Stimulated activated CD4-positive, alpha-beta T cell treated with anti-CD3 and anti-CD28 coated beads, Interleukin-4, amount 100 ng/mL, for 24 hours (primary cell): Measurements from ENCODE around the gene PARP6.
A peak's percentile ranks its signal among the peaks of the same experiment; 100 is the strongest.
"Not testable (repeated sequence)": the region's sequence is repeated elsewhere in the genome, so short reads cannot be mapped to it uniquely, and the experiment has no call there.

ENCODE experiments used
- DNase-seq: peaks from one replicate; pipeline ENCODE4 v3.0.0-alpha.2; 2020

PARP6 gene

DNA sequence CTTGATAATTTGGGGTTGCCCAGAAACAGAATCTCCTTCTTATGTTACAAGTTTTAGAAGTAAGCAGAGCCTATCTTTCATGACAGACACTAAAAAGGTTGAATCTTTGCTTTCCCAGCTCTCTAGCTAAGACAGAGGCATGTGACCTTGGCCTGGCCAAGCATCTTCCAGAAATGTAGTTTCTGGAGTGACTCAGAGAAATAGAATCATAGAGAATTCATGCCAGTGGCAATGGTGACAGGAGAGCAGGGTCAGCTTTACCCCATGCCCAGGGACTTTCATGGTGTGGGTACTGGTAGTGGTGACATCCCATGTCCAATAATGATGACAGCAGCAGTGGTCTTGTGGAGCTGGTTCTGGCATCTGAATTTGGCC, 4.0 kb upstream of the PARP6 start:
- DNase-seq = no peak

DNA sequence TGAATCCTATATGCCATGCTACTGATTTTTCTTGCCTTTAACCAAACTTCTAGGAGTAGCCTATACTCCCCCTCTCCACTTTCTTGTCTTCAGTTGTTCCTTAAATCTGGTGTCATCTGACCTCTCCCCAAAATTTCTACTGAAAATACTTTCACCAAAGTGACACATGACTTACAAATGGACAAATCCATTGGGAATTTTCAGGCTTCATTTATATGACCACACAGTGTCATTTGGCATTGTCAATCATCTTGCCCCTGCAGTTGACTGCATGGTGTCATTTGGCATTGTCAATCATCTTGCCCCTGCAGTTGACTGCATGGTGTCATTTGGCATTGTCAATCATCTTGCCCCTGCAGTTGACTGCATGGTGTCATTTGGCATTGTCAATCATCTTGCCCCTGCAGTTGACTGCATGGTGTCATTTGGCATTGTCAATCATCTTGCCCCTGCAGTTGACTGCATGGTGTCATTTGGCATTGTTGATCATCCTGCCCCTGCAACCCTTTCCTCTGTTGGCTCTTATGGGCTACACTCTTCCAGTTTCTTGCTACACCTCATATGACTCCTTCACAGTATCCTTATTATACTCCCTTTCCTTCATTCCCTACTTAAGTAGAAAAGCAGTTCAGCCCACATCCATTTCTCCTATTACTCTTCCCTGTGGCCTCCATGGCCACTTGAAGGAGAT, 3.4 kb upstream of the PARP6 start:
- not testable (repeated sequence) for DNase-seq

DNA sequence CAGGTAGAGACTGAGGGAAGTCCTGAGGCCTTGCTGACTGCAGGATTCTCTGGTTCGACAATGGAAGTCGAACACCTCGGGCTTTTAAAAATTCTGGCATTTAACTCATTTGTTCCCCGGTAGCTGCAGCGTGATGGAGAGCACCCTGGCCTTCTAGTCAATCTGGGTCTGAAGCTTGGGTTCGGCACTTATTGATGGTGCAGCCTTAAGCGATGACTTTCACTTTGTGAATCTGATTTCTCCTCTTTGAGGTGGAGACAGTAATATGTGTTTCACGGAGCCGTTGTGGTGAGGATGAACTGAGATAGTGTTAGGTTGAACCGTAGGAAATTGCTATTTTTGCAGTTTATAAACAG, 621 bp upstream of the PARP6 start:
- no peak for DNase-seq

DNA sequence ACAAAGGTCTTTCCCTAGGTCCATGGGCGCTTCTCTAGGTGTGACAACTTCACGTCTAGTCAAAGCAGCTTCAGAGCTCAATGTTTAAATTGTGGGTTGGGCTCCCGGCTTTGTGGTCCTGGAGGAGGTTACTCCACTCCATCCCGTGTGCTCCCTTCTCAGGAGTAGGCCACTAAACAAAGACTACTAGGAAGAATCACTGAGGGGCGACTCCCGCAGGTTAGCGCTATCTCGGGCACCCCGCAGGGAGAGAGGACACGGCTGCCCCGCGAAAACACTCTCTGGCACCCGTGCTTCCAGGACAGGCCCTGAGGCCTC, 500 bp downstream of the PARP6 start:
- DNase-seq = peak; percentile 20

DNA sequence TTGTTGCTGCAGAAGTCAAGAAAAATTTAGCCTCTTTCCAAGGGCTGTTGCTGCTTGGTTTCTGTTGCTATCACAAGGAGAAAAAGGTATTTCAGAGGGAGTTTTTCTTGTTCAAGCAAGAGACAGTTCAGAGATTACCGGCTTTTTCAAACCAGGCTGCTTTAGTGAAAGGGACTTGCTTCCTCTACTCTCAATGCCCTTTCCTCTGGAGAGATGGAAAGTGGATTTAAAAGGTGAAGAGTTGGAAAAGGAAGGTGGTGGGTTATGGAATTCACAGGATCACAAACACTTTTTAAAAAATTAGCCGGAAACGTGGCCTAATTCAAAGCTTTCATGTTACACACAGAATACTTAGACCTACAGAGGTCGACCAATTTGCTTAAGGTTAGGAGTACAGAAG, 1.1 kb downstream of the PARP6 start:
- DNase-seq = no peak

DNA sequence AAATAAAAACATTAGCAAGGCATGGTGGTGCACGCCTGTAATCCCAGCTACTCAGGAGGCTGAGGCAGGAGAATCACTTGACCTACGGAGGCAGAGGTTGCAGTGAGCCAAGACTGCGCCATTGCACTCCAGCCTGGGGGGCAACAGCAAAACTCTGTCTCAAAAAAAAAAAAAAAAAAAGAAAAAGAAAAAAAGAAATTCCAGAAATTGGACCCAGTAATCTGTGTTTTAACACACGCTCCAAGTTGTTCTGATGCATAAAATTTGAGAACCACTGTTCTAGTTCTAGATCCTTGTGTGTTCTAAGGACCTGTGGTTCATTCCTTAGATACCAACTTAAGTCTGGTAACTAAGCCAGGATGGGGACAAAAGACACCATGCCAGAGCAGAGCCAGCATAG, 2.6 kb downstream of the PARP6 start:
- no peak for DNase-seq

DNA sequence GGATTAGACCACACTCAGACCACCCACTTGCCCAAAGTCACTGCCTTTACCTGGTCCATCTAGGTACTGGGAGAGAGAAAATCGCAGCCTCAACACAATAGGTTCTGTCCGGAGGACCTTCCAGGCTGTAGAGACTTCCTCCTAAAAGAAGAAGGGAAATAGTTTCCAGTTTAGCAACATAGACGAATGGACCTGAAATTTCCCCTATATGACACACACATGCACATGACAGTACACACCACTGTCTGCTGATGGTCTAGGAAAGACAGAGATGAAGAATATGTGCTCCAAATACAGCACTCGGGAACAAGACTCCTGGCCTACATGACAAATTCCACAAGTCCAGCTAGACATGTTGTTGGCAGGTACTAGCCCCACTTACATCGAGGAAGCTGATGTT, 7.3 kb downstream of the PARP6 start:
- DNase-seq = no peak

DNA sequence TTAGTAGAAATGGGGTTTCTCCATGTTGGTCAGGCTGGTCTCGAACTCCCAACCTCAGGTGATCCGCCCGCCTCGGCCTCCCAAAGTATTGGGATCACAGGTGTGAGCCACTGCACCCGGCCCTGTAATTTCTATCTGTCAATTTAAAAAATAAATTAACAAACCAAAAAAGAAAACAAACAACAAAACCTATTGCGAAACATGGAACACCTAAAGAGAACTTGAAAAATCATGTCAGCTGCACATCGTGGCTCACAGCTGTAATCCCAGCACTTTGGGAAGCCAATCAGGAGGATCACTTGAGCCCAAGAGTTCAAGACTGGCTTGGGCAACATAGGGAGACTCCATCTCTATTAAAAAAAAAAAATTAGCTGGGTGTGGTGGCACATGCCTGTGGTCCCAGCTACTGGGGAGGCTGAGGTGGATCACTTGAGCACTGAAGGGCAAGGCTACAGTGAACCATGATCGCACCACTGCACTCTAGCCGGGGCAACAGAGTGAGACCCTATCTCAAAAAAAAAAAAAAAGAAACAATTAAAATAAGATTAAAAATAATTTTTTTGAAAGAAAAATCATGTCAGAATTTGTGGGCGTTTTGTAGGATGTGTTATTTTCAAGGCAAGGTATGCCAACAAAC, 19.6 kb downstream of the PARP6 start:
- DNase-seq = no peak

DNA sequence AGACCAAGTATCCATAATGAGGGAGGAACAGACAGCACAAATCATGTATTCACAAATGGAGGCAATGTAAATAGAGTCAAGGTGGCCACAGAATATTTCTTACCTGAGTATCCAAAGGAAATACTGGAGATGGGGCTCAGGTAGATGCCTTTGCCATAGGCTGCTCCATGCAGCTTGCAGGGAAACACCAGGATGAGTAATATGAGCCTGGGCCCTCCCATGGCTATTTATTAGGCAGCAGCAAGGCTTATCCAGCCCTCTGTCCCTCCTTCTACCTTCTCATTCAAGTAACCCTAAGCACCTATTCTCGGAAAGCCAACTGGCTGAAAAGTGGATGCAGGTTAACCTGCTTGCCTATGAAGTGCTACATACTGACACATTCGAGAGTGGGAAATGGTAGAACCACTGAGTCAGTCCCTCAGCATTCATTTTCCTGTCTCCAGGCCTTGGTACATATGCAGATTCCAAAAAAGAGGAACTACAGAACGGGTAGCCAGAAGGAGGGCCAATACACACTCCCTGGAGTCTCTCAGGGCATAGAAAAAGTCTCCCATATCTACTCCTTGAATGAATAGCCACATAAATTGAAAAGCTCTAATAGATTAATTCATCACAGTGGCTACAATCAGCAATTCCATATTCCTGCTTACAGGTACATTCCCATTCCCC, 23.1 kb downstream of the PARP6 start:
- no peak for DNase-seq

DNA sequence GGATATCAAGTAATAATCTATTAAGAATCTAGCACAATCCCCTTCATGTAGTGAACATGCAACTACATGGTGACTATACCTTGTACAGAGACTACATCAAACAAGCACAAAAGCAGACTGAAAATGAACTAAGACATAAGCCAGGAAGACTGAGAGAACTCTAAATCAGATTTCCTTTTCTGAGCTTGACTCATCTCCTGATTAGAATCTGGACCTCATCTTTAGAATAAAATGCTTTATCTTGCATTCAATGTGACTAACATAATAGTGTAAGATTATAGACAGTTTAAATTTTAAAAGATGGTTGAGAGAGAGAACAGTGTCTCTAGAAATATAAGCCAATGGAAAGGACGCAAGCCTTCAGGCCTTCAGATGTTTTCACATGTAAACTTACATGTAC, 23.8 kb downstream of the PARP6 start:
- DNase-seq = no peak

DNA sequence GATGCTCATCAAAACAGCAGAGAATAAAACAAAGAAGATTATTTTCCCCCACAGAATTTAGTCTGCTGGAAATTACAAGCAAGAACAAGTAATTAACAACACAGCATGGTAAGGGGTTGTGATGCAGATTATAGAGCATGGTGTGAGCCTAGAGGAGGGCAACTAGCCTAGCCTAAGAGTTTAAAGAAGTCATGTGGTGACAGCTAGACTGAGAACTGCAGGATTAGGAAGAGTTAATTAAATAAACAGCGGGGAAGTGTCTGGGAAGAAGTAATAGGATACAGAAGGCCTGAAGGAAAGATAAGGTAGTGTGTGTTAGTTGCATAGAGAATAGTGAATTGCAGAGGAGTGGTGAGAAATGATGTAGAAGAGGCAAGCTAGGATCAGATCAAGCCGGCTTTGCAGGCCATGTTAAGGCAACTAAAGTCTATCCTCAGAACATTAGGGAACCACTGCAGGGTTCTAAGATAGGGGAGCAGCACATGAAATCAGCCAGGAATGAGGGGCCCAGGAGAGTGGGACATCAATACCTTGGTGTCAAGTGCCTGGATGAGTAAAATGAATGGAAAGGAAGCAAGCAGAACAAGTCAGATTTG, 29.5 kb downstream of the PARP6 start:
- no peak for DNase-seq

DNA sequence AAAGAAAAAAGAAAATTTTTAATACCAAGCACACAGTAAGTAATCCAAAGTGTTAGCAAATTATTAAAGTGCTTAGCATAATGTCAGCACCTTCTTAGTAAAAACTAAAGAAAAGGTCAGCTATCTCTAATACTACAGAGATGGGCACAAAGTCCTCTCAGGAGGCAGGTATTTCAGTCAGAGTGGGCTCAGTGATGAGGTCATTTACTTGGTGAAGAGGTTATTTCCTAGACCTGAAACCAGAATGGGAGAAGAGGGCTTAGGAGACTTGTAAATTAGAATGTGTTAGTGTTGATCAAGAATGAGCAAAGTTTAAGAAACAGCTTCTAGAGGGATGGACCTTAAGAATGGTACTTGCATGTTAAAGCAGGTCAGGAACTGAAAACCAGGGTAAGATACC, 32.7 kb downstream of the PARP6 start:
- no peak for DNase-seq

DNA sequence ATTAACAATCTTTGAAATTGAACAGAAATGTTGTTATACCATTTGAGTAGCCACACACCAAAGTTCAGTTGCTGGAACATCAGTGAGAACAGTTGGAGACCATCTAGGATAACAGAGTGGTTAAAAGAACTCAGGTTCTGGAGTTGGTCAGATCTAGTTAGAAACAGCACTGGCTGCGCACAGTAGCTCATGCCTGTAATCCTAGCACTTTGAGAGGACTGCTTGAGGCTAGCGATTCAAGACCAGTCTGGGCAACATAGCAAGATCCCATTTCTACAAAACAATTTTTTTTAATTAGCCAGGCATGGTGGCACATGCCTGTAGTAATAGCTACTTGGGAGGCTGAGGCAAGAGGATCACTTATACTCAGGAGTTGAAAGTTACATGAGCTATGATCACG, 33.8 kb downstream of the PARP6 start:
- no peak for DNase-seq

DNA sequence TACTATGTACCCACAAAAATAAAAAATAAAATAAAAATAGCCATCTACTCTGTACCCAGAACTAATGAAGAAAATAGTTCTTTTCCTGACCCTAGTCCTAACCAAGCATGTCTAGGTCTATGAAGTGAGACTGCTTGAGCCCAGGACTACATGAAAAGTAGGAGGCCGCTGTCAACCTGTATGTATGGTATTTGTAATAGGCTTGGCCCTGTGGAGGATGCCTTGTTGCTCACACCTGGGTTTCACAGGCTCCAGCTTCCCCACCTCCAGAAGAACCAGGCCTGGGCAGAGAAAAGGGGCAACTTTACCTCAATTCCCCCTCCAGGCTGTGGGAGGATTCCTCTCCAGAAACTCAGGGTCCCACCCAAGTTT, 34.5 kb downstream of the PARP6 start:
- no peak for DNase-seq

DNA sequence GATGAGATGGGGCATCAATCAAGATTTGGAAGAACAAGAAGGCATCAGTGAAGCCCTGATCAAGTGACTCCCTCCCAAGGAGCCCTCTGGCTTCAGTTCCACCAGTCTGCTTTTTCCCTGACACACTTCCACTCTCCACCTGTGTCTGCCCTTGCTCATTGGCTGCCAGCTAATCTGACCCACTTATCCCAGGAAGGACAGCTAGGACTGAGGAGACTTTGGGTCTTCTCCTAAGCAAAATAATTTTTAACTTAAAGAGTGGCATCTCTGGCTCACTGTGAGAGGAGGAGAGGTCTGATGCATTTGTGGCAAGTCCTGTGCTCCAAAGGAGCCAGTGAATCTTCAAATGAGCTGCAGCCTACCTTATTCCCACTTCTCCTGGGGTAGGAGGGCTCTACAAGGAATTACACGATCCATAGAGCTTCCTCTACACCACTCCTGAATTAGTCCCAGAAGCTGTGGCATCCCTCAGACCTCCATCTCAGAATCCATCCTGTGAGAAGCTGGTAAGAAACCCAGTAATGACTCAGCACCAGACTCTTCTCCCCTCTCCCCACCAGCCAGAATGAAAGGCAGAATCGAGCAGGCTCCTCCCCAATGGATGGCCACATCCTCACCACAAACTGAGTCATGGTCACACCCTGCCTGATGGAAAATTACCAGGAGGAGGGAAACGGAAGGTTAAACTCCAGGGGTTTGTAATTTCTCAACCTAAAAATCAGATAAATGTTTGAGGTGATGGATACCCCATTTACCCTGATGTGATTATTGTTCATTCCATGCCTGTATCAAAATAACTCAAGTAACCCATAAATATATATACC, 35.1 kb downstream of the PARP6 start:
- peak; percentile 82 for DNase-seq

DNA sequence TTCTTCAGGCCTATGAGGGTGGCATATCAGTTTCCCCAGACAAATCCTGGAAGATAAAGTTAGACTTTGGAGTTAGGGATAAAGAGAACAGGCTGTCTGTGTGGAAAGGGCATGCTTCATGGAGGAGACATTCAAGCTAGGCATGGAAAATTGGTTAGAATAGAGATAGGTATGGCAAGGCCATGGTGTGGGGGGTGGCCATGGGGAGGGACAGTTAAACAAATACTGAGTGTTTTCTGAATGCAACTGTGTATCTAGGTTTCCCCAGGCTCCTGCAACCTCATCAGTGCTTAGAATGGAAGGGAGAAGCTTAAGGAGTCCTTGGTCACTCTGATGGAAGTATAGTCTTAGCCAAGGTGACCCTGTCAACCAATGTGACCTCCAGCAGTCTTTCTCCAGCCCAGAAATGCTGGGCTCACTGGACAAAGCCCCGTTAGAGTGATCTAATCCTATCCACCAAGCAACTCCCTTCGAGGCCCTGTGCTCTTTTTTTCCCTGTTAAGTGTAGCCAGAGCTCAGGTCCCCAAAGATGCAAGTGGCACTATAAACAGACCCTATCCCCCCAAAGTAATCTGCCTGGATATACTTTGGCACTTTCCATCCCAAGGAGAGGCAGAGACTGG, 35.9 kb downstream of the PARP6 start:
- no peak for DNase-seq

DNA sequence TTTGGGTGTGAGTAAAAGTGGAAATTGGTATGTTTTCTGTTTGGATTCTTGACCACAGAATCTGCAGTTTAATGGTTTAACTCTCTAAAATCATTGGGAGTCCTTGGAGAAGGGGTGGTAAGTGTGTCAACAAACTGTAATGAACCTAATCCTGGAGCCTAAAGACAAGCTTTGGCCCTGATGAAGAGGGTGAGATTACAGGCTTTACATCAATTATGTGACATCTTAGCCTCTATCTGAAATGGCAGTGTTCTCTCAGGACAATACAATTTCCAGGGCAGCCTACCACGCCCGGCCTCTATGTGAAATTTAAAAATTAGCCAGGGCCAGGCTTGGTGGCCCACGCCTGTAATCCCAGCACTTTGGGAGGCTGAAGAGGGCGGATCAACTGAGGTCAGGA, 37.1 kb downstream of the PARP6 start:
- DNase-seq = no peak

DNA sequence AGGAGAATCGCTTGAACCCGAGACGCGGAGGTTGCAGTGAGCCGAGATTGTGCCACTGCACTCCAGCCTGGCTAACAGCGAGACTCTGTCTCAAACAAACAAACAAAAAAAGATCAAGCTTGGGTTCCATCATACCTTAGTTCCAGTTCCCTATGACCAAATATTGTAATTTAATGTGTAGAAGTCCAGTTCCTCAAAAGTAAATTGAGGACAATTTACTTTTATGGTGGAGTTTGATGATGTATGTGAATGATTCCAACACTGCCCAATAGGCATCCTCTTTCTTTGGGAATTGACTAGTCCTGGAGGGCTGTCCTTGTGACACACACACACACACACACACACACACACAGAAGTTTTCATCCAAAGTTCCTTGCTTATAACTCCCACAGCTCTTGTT, 38.6 kb downstream of the PARP6 start:
- DNase-seq = no peak

DNA sequence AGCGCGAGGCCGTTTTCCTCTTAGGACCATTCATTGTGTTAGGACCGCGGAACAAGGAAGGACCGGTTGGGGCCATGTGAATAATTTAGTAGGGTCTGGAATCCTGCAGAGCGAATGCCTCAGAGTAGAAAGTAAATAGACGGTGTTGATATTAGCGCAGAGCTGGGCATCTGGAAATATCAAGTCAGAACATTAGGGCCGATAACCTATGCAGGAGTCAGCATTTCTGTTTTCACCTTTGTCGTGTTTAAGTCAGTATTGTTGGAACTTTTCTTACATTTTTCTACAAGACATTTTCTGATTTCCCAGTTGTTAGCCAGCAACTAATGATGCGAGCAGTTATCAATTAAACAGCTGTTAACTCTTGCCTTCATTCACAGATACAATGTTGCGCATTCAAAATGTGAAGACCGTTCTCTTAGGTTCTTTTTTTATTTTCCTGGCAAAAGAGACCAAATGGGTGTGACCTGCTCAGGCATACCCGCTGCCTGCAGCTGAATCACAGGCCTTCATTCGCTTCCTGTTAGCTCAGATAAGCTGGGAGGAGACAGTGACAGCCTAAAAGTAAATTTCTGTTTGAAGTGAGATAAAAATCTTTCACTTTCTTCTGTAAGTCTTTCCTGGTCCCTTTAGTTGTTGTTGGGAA, 40.4 kb downstream of the PARP6 start:
- DNase-seq = peak; percentile 58

DNA sequence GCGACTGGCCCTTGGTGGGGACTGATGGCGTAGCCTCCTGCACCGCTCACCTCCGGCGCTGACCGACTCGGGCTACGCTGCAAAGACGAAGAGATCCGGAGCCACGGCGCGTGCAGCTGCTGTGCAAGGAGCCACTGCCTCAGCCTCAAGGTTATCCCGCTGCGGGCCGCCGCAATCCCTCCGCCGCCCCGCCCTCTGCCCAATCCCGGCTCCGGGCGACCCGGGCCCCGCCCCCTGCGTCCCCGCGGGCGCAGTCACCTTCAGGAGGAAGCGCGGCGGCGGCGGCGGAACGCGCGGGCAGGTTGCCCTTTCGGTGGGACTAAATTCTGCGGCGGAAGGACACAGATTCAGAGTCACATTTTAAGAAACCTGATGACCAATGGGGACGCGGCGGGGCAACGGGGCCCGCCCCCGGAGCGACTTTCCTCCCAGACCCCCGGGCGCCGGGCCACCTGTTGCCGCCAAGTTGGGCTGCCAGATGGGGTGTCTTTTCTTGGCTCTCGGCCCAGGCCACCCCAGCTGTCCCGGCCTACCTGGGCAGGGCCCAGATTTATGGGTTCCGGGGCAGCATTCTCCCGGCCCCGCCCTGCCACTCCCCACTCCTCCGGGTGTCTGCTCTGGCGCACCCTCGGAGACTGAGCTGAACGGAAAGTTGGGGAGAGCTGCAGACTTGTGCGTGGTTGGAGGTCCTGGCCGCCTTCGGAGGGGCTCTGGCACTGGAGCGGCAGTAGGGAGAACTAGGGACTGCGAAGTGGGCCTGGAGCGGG, 41.1 kb downstream of the PARP6 start, which contains the start of gene PKM:
PKM (minus strand) TSS at position 125 of the 767 bp plus-strand sequence. CDS start 12,093 bp downstream, outside the sequence.
- peak; percentile 97 for DNase-seq
